HepG2 (cell line): ENCODE measurements around the gene MAPK6. TPM values are rescaled to one million over a fixed set of nuclear protein-coding genes. Genes with fewer than 3 reads are reported as not detected.

Experiments
- ATAC-seq: fragments of 200-7000 bp; cut with Tn5 transposase; 3 replicates; pipeline ENCODE4 v1.9.1; 2020; ENCODE audit warnings: mild to moderate bottlenecking, moderate library complexity
- BruUV-seq: library from RNA; stranded (reverse); fragments of 400-500 nt; replicated peaks from 2 replicates; lab custom pipeline; 2021; lab: Mats Ljungman, UMichigan
- CTCF ChIA-PET: fragments of 300-600 bp; formaldehyde crosslinking; extraction: SDS; loops from one replicate; lab custom pipeline; 2021; ENCODE audit warnings: low total read pairs, inconsistent platforms, low intra/inter-chr PET ratio; lab: Yijun Ruan, JAX
- POLR2A ChIA-PET: fragments of 350-600 bp; sonication (Branson Sonifier 250); formaldehyde crosslinking; loops from one replicate; lab custom pipeline; 2020; ENCODE audit warnings: antibody characterized with exemption, inconsistent platforms; lab: Yijun Ruan, JAX
- DNase-seq: peaks from one replicate; pipeline ENCODE4 v3.0.0-alpha.2; 2015; ENCODE audit warnings: low spot score
- FAIRE-seq: peaks from 3 replicates; lab custom pipeline; 2011; peaks lifted over from hg19 to GRCh38; lab: Jason Lieb, UNC
- H2AFZ ChIP-seq: one replicate; pipeline ENCODE4 v1.6.1; 2011; ENCODE audit warnings: low read length, inconsistent platforms
- H3K27ac ChIP-seq: fragments of 300-600 bp; 3 replicates; pipeline ENCODE4 v1.8.0; 2011; ENCODE audit warnings: mixed run types, mild to moderate bottlenecking, mixed read lengths, low read length, inconsistent platforms; ENCODE audit not compliant: insufficient read depth; ENCODE audit errors: extremely low read length
- H3K27me3 ChIP-seq, 2 experiments: fragments of 200-600 bp in 1 of 2; 2 replicates in 1 of 2; 3 replicates in 1 of 2; pipeline versions ENCODE4 v1.6.0 to v1.8.0; 2011; ENCODE audit warnings: low read length in 2 of 2, mild to moderate bottlenecking in 2 of 2, moderate library complexity in 2 of 2, inconsistent platforms in 1 of 2; ENCODE audit not compliant: insufficient read depth in 2 of 2, control insufficient read depth in 1 of 2
- H3K36me3 ChIP-seq, 2 experiments: fragments of 200-600 bp in 1 of 2; replicated peaks in 1 of 2; 2 replicates in 1 of 2; 3 replicates in 1 of 2; pipeline versions ENCODE4 v1.5.1 to v1.8.0; 2011; ENCODE audit warnings: low read length in 2 of 2, inconsistent platforms in 1 of 2; ENCODE audit not compliant: insufficient read depth in 2 of 2, control insufficient read depth in 1 of 2
- H3K4me1 ChIP-seq: 2 replicates; pipeline ENCODE4 v1.5.1; 2012; ENCODE audit warnings: low read length, inconsistent platforms; ENCODE audit not compliant: insufficient read depth
- H3K4me2 ChIP-seq: 2 replicates; pipeline ENCODE4 v1.6.0; 2011; ENCODE audit warnings: low read depth, low read length, inconsistent platforms
- H3K4me3 ChIP-seq, 3 experiments: fragments of 200-600 bp in 1 of 3; sonication (generic), shearing (Covaris generic) in 1 of 3; replicated peaks in 1 of 3; 2 replicates each; pipeline ENCODE4 v1.5.1; 2011 to 2016; ENCODE audit warnings: low read length in 3 of 3, inconsistent platforms in 2 of 3, low read depth in 2 of 3, mild to moderate bottlenecking in 2 of 3, control low read depth in 1 of 3, mixed read lengths in 1 of 3; ENCODE audit not compliant: insufficient read depth in 1 of 3
- H3K79me2 ChIP-seq: one replicate; pipeline ENCODE4 v1.6.1; 2011; ENCODE audit warnings: low read length, inconsistent platforms; ENCODE audit not compliant: insufficient read depth
- H3K9ac ChIP-seq: 2 replicates; pipeline ENCODE4 v1.6.0; 2011; ENCODE audit warnings: mild to moderate bottlenecking, low read depth, low read length, inconsistent platforms; ENCODE audit not compliant: insufficient read depth
- H3K9me3 ChIP-seq: 2 replicates; pipeline ENCODE4 v1.5.1; 2012; ENCODE audit warnings: mild to moderate bottlenecking, low read length
- H4K20me1 ChIP-seq: 2 replicates; pipeline ENCODE4 v1.6.0; 2011; ENCODE audit warnings: inconsistent platforms, mild to moderate bottlenecking, low read length, moderate library complexity; ENCODE audit not compliant: insufficient read depth
- BRF2 ChIP-seq: sonication (generic); formaldehyde crosslinking; IDR thresholded peaks from 2 replicates; pipeline ENCODE4 v1.8.1; 2022; ENCODE audit warnings: mild to moderate bottlenecking, missing genetic modification reagents
- HOXD1 ChIP-seq: sonication (generic); formaldehyde crosslinking; IDR thresholded peaks from 2 replicates; pipeline ENCODE4 v1.5.0; 2020; ENCODE audit warnings: missing genetic modification reagents
- IKZF4 ChIP-seq: sonication (generic); formaldehyde crosslinking; IDR thresholded peaks from 2 replicates; pipeline ENCODE4 v1.5.1; 2020; ENCODE audit warnings: borderline replicate concordance, mild to moderate bottlenecking, low read depth, missing genetic modification reagents; ENCODE audit errors: not compliant biosample characterization
- NFE2L1 ChIP-seq: sonication (generic); formaldehyde crosslinking; IDR thresholded peaks from 2 replicates; pipeline ENCODE4 v1.4.0; 2020; ENCODE audit warnings: missing genetic modification reagents, mild to moderate bottlenecking, borderline replicate concordance
- THYN1 ChIP-seq: sonication (generic); formaldehyde crosslinking; IDR thresholded peaks from 2 replicates; pipeline ENCODE4 v1.8.1; 2023; ENCODE audit warnings: low read depth, mild to moderate bottlenecking, moderate library complexity, missing genetic modification reagents, borderline replicate concordance
- UBTF ChIP-seq: sonication (generic); formaldehyde crosslinking; IDR thresholded peaks from 2 replicates; pipeline ENCODE4 v1.4.0; 2020; ENCODE audit warnings: mild to moderate bottlenecking, missing genetic modification reagents
- ZHX2 ChIP-seq, 2 experiments: sonication (generic) in 1 of 2; formaldehyde crosslinking in 1 of 2; IDR thresholded peaks; 2 replicates each; pipeline versions ENCODE4 v1.6.1 to v1.9.0; 2014 to 2022; ENCODE audit warnings: antibody characterized with exemption in 1 of 2, borderline replicate concordance in 1 of 2, inconsistent platforms in 1 of 2, low read depth in 1 of 2, missing genetic modification reagents in 1 of 2
- ZMAT3 ChIP-seq: sonication (generic); formaldehyde crosslinking; conservative IDR thresholded peaks from 2 replicates; pipeline ENCODE4 v1.7.0; 2021; ENCODE audit warnings: missing genetic modification reagents
- ZMYM3 ChIP-seq: sonication (generic); formaldehyde crosslinking; IDR thresholded peaks from 2 replicates; pipeline ENCODE4 v1.5.1; 2020; ENCODE audit warnings: mild to moderate bottlenecking, missing genetic modification reagents
- ZNF484 ChIP-seq: sonication (generic); formaldehyde crosslinking; IDR thresholded peaks from 2 replicates; pipeline ENCODE4 v1.5.1; 2020; ENCODE audit warnings: mild to moderate bottlenecking, low read depth, missing genetic modification reagents, borderline replicate concordance
- ZNF549 ChIP-seq: sonication (generic); formaldehyde crosslinking; IDR thresholded peaks from 2 replicates; pipeline ENCODE4 v1.5.0; 2020; ENCODE audit warnings: missing genetic modification reagents
- ZNF558 ChIP-seq: sonication (generic); formaldehyde crosslinking; IDR thresholded peaks from 2 replicates; pipeline ENCODE4 v1.9.0; 2022; ENCODE audit warnings: mild to moderate bottlenecking, missing genetic modification reagents, borderline replicate concordance
- ZNF75D ChIP-seq: sonication (generic); formaldehyde crosslinking; IDR thresholded peaks from 2 replicates; pipeline ENCODE4 v1.8.1; 2023; ENCODE audit warnings: missing genetic modification reagents, mild to moderate bottlenecking, borderline replicate concordance
- ZNF766 ChIP-seq: sonication (generic); formaldehyde crosslinking; IDR thresholded peaks from 2 replicates; pipeline ENCODE4 v1.5.0; 2020; ENCODE audit warnings: missing genetic modification reagents, borderline replicate concordance
- ZNF772 ChIP-seq: sonication (generic); formaldehyde crosslinking; IDR thresholded peaks from 2 replicates; pipeline ENCODE4 v1.5.0; 2020; ENCODE audit warnings: mild to moderate bottlenecking, missing genetic modification reagents
- in situ Hi-C: cut with HindIII; loops from 2 replicates; pipeline ENCODE4 v1.10.0; 2017; ENCODE audit warnings: low pct_unique_long_range_greater_than_20kb; ENCODE audit not compliant: extremely low pct_ligation_motif_present
- intact Hi-C: fragments of 100-400 bp; cut with micrococcal nuclease; formaldehyde crosslinking; loops from one replicate; pipeline ENCODE4 v1.10.0; 2022; ENCODE audit not compliant: unreplicated experiment
- polyA plus RNA-seq, 8 experiments: library from polyadenylated mRNA; depleted of rRNA in 3 of 8; stranded (reverse) in 7 of 8; unstranded in 1 of 8; fragments of >200 nt; fragmentation: Illumina TruSeq in 4 of 8; extraction: Trizol in 4 of 8; gene quantifications; 2 replicates each; pipeline versions ENCODE4 v1.2.1 to v1.2.3, GENCODE V29; 2011 to 2016; ENCODE audit warnings: low read depth in 4 of 8, missing spikeins in 1 of 8, mixed read lengths in 1 of 8; ENCODE audit not compliant: insufficient read depth in 1 of 8
- total RNA-seq, 5 experiments: library from RNA; depleted of rRNA; stranded (reverse); fragments of >200 nt; fragmentation: Illumina TruSeq; extraction: Trizol; gene quantifications; 2 replicates each; pipeline ENCODE4 v1.2.3, GENCODE V29; 2016; ENCODE audit warnings: low read depth in 1 of 5

Gene MAPK6
- total and polyA plus RNA-seq, 2 of the 13 experiments (the other 11 are each of a cell fraction or from before 2014, with no cell fraction given), result 89.5 to 99.7 TPM

GRCh38 chr15:51982770-51983103, 36.3 kb upstream of the MAPK6 start:
- H3K27me3 ChIP-seq, result no peaks in the 10 kb centered on the region
- peaks cover 35% of the 10 kb centered on the region for H3K4me1 ChIP-seq
- ChIA-PET CTCF (interaction anchor here (1.0 to 1.7 kb wide), 3 partner anchors 10 to 96 kb away, joined by 3 to 6 read pairs (median 5); no protein-coding TSS in a partner anchor), POLR2A (no interaction called here)
- no peaks in the 10 kb centered on the region for H3K79me2 ChIP-seq
- no peak overlapping the region for H2AFZ ChIP-seq
- intact Hi-C loops, result loop anchor here (1.0 to 5.0 kb wide), 5 partner anchors 38 to 245 kb away; no protein-coding TSS in a partner anchor
- H4K20me1 ChIP-seq, result no peaks in the 10 kb centered on the region
- DNase-seq (no peak), FAIRE-seq (no peak), ATAC-seq (no peak)
- H3K9ac ChIP-seq, result no peak overlapping the region
- no peaks in the 10 kb centered on the region for H3K36me3 ChIP-seq
- BruUV-seq, result no TSS peak
- no peak overlapping the region for H3K4me3 ChIP-seq
- in situ Hi-C loops, result loop anchor here (5.0 kb wide), 2 partner anchors 95 to 160 kb away; no protein-coding TSS in a partner anchor
- H3K9me3 ChIP-seq, result no peaks in the 10 kb centered on the region
- no peak overlapping the region for H3K4me2 ChIP-seq
- no peak overlapping the region for H3K27ac ChIP-seq
- no peak for TF ChIP-seq HOXD1
- no peak for TF ChIP-seq NFE2L1 (CRISPR knock-in tag)
- no peak for TF ChIP-seq ZMAT3
- TF ChIP-seq ZNF766 (CRISPR knock-in tag), result no peak
- TF ChIP-seq IKZF4 (CRISPR knock-in tag), result no peak
- TF ChIP-seq ZNF772, result no peak
- no peak for TF ChIP-seq ZNF549 (CRISPR knock-in tag)
- no peak for TF ChIP-seq ZNF75D (CRISPR knock-in tag)
- TF ChIP-seq ZNF484 (CRISPR knock-in tag), result no peak
- TF ChIP-seq ZMYM3 (CRISPR knock-in tag), result no peak
- no peak for TF ChIP-seq ZHX2 (IDR thresholded peaks at IDR 0.05; ENCODE audit: low read depth)
- no peak for TF ChIP-seq ZHX2 (CRISPR knock-in tag; IDR thresholded peaks at IDR 0.05; ENCODE audit: borderline replicate concordance)
- no peak for TF ChIP-seq THYN1 (CRISPR knock-in tag)
- TF ChIP-seq ZNF558 (CRISPR knock-in tag), result no peak
- no peak for TF ChIP-seq BRF2 (CRISPR knock-in tag)
- no peak for TF ChIP-seq UBTF (CRISPR knock-in tag)
